CD4-positive, alpha-beta T cell (primary cell): ENCODE measurements around the gene PLEKHA8. TPM values are rescaled to one million over a fixed set of nuclear protein-coding genes. Genes with fewer than 3 reads are reported as not detected.

Experiments used
- ATAC-seq: fragments of 200-7000 bp; cut with Tn5 transposase; one replicate; pipeline ENCODE4 v1.10.0; 2022; ENCODE audit warnings: mild to moderate bottlenecking; ENCODE audit not compliant: poor library complexity
- CTCF ChIA-PET: fragments of 350-600 bp; sonication (Branson Sonifier 250); formaldehyde crosslinking; loops from one replicate; lab custom pipeline; 2021; ENCODE audit warnings: antibody characterized with exemption, inconsistent platforms; lab: Charles Lee
- POLR2A ChIA-PET: fragments of 350-600 bp; sonication (Branson Sonifier 250); formaldehyde crosslinking; loops from one replicate; lab custom pipeline; 2021; ENCODE audit warnings: antibody characterized with exemption, inconsistent platforms; lab: Charles Lee
- DNase-seq, 14 experiments: peaks; one replicate each; pipeline ENCODE4 v3.0.0-alpha.2; 2013 to 2020; ENCODE audit warnings: mixed read lengths in 2 of 14
- H3K27ac ChIP-seq, 2 donors: one replicate each; pipeline versions ENCODE4 v1.5.1 to v1.7.0; 2013; ENCODE audit warnings: low read length in 2 of 2, low read depth in 1 of 2, mild to moderate bottlenecking in 1 of 2
- H3K27me3 ChIP-seq, 2 experiments: 1 replicate in 1 of 2; 2 replicates in 1 of 2; pipeline versions ENCODE4 v1.6.1 to v1.7.0; 2013; ENCODE audit warnings: low read length in 2 of 2, control low read depth in 1 of 2, mild to moderate bottlenecking in 1 of 2, moderate library complexity in 1 of 2; ENCODE audit not compliant: insufficient read depth in 2 of 2, control insufficient read depth in 1 of 2
- H3K36me3 ChIP-seq: one replicate; pipeline ENCODE4 v1.6.1; 2013; ENCODE audit warnings: low read length, control low read depth; ENCODE audit not compliant: insufficient read depth
- H3K4me1 ChIP-seq: one replicate; pipeline ENCODE4 v1.6.1; 2013; ENCODE audit warnings: low read length, control low read depth; ENCODE audit not compliant: insufficient read depth
- H3K4me3 ChIP-seq: one replicate; pipeline ENCODE4 v1.5.1; 2013; ENCODE audit warnings: mild to moderate bottlenecking, low read length, moderate library complexity
- H3K9me3 ChIP-seq, 2 experiments: 1 replicate in 1 of 2; 2 replicates in 1 of 2; pipeline versions ENCODE4 v1.6.1 to v1.7.0; 2013; ENCODE audit warnings: low read length in 2 of 2, mild to moderate bottlenecking in 2 of 2, control low read depth in 1 of 2, moderate library complexity in 1 of 2; ENCODE audit not compliant: control insufficient read depth in 1 of 2, insufficient read depth in 1 of 2
- H3K27ac Mint-ChIP-seq: one replicate; pipeline ENCODE4 v1.8.0; 2020; ENCODE audit warnings: mixed read lengths
- H3K27me3 Mint-ChIP-seq: one replicate; pipeline ENCODE4 v1.8.0; 2021; ENCODE audit warnings: mixed read lengths
- H3K36me3 Mint-ChIP-seq: one replicate; pipeline ENCODE4 v1.8.0; 2021; ENCODE audit warnings: low read depth, mixed read lengths
- H3K4me1 Mint-ChIP-seq: one replicate; pipeline ENCODE4 v1.8.0; 2021; ENCODE audit warnings: low read depth, mixed read lengths
- H3K4me3 Mint-ChIP-seq: one replicate; pipeline ENCODE4 v1.8.0; 2020; ENCODE audit warnings: mild to moderate bottlenecking, mixed read lengths
- H3K9me3 Mint-ChIP-seq: one replicate; pipeline ENCODE4 v1.8.0; 2020; ENCODE audit warnings: mixed read lengths
- CTCF ChIP-seq: fragments of 200-600 bp; IDR thresholded peaks from one replicate; pipeline ENCODE4 v1.8.0; 2022; ENCODE audit warnings: antibody characterized with exemption, mild to moderate bottlenecking
- intact Hi-C, 2 experiments: fragments of 100-400 bp; cut with DNase I in 1 of 2; cut with micrococcal nuclease in 1 of 2; formaldehyde crosslinking; loops; one replicate each; pipeline versions ENCODE4 v1.15.1 to v1.9.0; 2023 to 2025; cut with DNase I, micrococcal nuclease
- total RNA-seq, 174 experiments: library from RNA in 2 of 174; stranded (reverse) in 2 of 174; gene quantifications; one replicate each; pipeline ENCODE4 v1.2.3 and lab custom pipeline; 2021 to 2026

PLEKHA8 gene
- total RNA-seq, 2 experiments from 2014 or later = 7.0 to 7.4 TPM

DNA sequence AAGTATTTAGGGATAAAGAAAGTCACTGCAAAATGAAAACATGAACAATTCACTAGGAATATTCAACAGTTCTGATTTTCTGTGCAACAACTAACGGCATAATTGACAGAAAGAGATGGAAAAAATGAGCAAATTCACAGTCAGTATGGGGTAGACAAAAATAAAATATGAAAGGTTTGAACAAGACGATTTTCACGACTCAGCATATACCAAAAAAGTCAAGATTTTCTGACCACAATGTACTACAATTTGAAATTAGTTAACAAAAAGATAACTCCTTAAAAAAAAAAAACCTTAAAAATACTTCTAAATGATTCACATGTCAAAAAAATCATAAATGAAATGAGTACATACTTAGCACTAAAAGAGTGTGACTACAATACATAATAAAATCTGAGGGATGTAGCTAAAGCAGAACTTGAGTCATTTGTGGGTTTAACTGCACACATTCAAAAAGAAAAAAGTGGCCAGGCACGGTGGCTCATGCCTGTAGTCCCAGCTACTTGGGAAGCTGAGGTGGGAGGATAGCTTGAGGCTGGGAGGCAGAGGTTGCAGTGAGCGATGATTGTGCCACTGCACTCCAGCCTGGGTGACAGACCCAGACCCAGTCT lies 84.0 kb downstream of the PLEKHA8 start:
- intact Hi-C loops = no loop called here
- POLR2A ChIA-PET = no interaction called here
- H3K27me3 Mint-ChIP-seq = no peaks in the 10 kb centered on the region
- Histone ChIP-seq H3K27me3 (no peaks in the 10 kb centered on the region), H3K4me3 (no peak overlapping the region), H3K27ac (no peak overlapping the region), H3K9me3 (peaks cover 0 to 3% of the 10 kb centered on the region in 2 experiments), H3K4me1 (no peaks in the 10 kb centered on the region), H3K36me3 (no peaks in the 10 kb centered on the region)
- CTCF ChIA-PET = interaction anchor here (1.4 kb wide), 1 partner anchor 45 kb away, joined by 4 read pairs; no protein-coding TSS in a partner anchor
- no peak overlapping the region for H3K4me3 Mint-ChIP-seq
- DNase-seq (no peak), ATAC-seq (no peak)
- H3K4me1 Mint-ChIP-seq = peaks cover 9% of the 10 kb centered on the region
- H3K36me3 Mint-ChIP-seq = peaks cover 21% of the 10 kb centered on the region
- TF ChIP-seq CTCF = no peak
- H3K9me3 Mint-ChIP-seq = peaks cover 14% of the 10 kb centered on the region
- no peak overlapping the region for H3K27ac Mint-ChIP-seq

GRCh38 chr7:30113144-30113543 lies 84.9 kb downstream of the PLEKHA8 start:
- Histone ChIP-seq H3K36me3 (no peaks in the 10 kb centered on the region), H3K9me3 (peaks cover 0 to 3% of the 10 kb centered on the region in 2 experiments), H3K27me3 (no peaks in the 10 kb centered on the region), H3K4me3 (no peak overlapping the region), H3K4me1 (no peaks in the 10 kb centered on the region), H3K27ac (no peak overlapping the region)
- H3K9me3 Mint-ChIP-seq = peaks cover 14% of the 10 kb centered on the region
- TF ChIP-seq CTCF = no peak
- peaks cover 21% of the 10 kb centered on the region for H3K36me3 Mint-ChIP-seq
- no peak for ATAC-seq
- H3K27me3 Mint-ChIP-seq = no peaks in the 10 kb centered on the region
- H3K4me3 Mint-ChIP-seq = no peak overlapping the region
- ChIA-PET CTCF (no interaction called here), POLR2A (no interaction called here)
- no peak overlapping the region for H3K27ac Mint-ChIP-seq
- intact Hi-C loops = no loop called here
- DNase-seq = no peak
- H3K4me1 Mint-ChIP-seq = peaks cover 9% of the 10 kb centered on the region

DNA sequence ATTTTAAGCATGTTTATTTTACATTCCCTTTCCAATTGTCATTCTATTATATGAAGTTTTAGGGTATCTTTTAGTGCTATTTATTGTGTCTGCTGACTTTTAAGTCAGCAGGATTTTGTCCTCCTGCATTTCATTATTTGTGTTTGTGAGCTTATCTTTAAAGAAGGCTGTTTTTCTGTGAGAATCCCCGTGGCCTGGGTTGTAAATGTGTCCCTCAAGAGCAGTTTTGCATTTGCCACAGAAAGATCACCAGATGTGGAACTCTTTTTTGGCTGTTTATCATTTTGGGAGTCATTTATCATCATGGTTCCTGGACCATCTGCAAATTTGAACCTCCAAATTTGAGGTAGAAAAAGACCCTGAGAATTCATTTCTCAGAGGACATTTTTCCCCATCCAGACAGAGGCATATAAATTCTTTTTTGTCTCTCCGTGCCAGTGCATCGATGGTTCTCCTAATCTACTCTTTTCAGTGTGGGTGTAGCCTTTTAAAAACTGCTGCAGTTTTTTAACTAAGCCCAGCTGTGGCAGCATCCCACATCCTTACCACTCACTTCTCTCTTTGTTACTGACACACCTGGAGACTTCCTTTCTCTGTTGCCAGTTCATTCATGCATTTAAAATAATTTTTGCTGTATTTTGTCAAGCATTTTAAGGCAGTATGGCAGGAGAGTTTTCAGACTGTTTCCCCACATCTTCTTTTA lies 86.5 kb downstream of the PLEKHA8 start:
- ATAC-seq = no peak
- H3K4me1 ChIP-seq = no peaks in the 10 kb centered on the region
- H3K27ac Mint-ChIP-seq = no peak overlapping the region
- no peak for TF ChIP-seq CTCF
- H3K9me3 Mint-ChIP-seq = peaks cover 14% of the 10 kb centered on the region
- peaks cover 9% of the 10 kb centered on the region for H3K4me1 Mint-ChIP-seq
- H3K27me3 Mint-ChIP-seq = no peaks in the 10 kb centered on the region
- CTCF ChIA-PET = no interaction called here
- no peak overlapping the region for H3K27ac ChIP-seq
- no peaks in the 10 kb centered on the region for H3K36me3 ChIP-seq
- peaks cover 21% of the 10 kb centered on the region for H3K36me3 Mint-ChIP-seq
- no peak overlapping the region for H3K4me3 Mint-ChIP-seq
- H3K4me3 ChIP-seq = no peak overlapping the region
- POLR2A ChIA-PET = interaction anchor here (0.6 kb wide), 1 partner anchor 53 kb away, joined by 4 read pairs; no protein-coding TSS in a partner anchor
- no peaks in the 10 kb centered on the region for H3K27me3 ChIP-seq
- DNase-seq = no peak
- intact Hi-C loops = no loop called here
- H3K9me3 ChIP-seq = peaks cover 0 to 3% of the 10 kb centered on the region in 2 experiments
